Mesodermal cell (in vitro differentiated cells): Measurements from ENCODE around the gene CIT.
"Not testable (repeated sequence)": the region's sequence is repeated elsewhere in the genome, so short reads cannot be mapped to it uniquely, and the experiment has no call there.

Source experiments
- H3K27ac ChIP-seq: 2 replicates; pipeline ENCODE4 v1.7.0; 2013; ENCODE audit warnings: mild to moderate bottlenecking, low read depth, low read length, moderate library complexity; ENCODE audit not compliant: severe bottlenecking
- H3K36me3 ChIP-seq: 2 replicates; pipeline ENCODE4 v1.7.1; 2013; ENCODE audit warnings: mild to moderate bottlenecking, low read length, moderate library complexity; ENCODE audit not compliant: control insufficient read depth, insufficient read depth
- H3K4me1 ChIP-seq: one replicate; pipeline ENCODE4 v1.7.1; 2013; ENCODE audit warnings: mild to moderate bottlenecking, low read length; ENCODE audit not compliant: insufficient read depth, control insufficient read depth, poor library complexity, severe bottlenecking
- H3K4me3 ChIP-seq: 2 replicates; pipeline ENCODE4 v1.7.0; 2013; ENCODE audit warnings: low read length, control low read depth, mild to moderate bottlenecking; ENCODE audit not compliant: insufficient read depth, poor library complexity, severe bottlenecking; ENCODE audit errors: extremely low read depth
- H3K9me3 ChIP-seq: 2 replicates; pipeline ENCODE4 v1.7.1; 2013; ENCODE audit warnings: mild to moderate bottlenecking, low read length, moderate library complexity; ENCODE audit not compliant: control insufficient read depth
- WGBS, 2 experiments: methylation state at CpG; one replicate each; pipeline ENCODE4 v1.1.5; 2013; ENCODE audit warnings: missing lambda C conversion rate in 2 of 2; ENCODE audit not compliant: insufficient coverage in 2 of 2; 5-methylcytosine and 5-hydroxymethylcytosine counted together

The CIT gene

GRCh38 chr12:119718141-119718540, 159.0 kb downstream of the CIT start:
- H3K9me3 ChIP-seq = no peaks in the 10 kb centered on the region
- H3K36me3 ChIP-seq = peaks cover 48% of the 10 kb centered on the region
- no peak overlapping the region for H3K4me3 ChIP-seq
- peaks cover 7% of the 10 kb centered on the region for H3K4me1 ChIP-seq
- no peak overlapping the region for H3K27ac ChIP-seq
- 97 to 98% methylated on average over 15 to 17 of the region's 17 CpGs for WGBS, 2 experiments

GRCh38 chr12:119715268-119715620, 161.9 kb downstream of the CIT start:
- Histone ChIP-seq H3K4me1 (peaks cover 7% of the 10 kb centered on the region), H3K36me3 (peaks cover 68% of the 10 kb centered on the region), H3K27ac (no peak overlapping the region), H3K9me3 (no peaks in the 10 kb centered on the region), H3K4me3 (no peak overlapping the region)
- WGBS, 2 experiments = 92 to 95% methylated on average over 3 of the region's 3 CpGs

- no peak overlapping the region for H3K27ac ChIP-seq
- H3K4me1 ChIP-seq = peaks cover 7% of the 10 kb centered on the region
- H3K36me3 ChIP-seq = peaks cover 70% of the 10 kb centered on the region
- WGBS, 2 experiments = 100% methylated on average over 1 of the region's 4 CpGs
- no peaks in the 10 kb centered on the region for H3K9me3 ChIP-seq
- H3K4me3 ChIP-seq = no peak overlapping the region
Observed at GRCh38 chr12:119714614-119715267, 162.4 kb downstream of the CIT start.

- WGBS, 2 experiments = 94 to 100% methylated on average over 7 to 8 of the region's 8 CpGs
- Histone ChIP-seq H3K27ac (no peak overlapping the region), H3K4me3 (no peak overlapping the region), H3K4me1 (peaks cover 7% of the 10 kb centered on the region), H3K9me3 (no peaks in the 10 kb centered on the region), H3K36me3 (peaks cover 76% of the 10 kb centered on the region)
Observed at GRCh38 chr12:119713551-119714031, 163.5 kb downstream of the CIT start.

GRCh38 chr12:119712721-119713120, 164.4 kb downstream of the CIT start:
- Histone ChIP-seq H3K36me3 (peaks cover 78% of the 10 kb centered on the region), H3K9me3 (no peaks in the 10 kb centered on the region), H3K4me3 (no peak overlapping the region), H3K27ac (no peak overlapping the region), H3K4me1 (peaks cover 7% of the 10 kb centered on the region)
- WGBS, 2 experiments = 96 to 97% methylated on average over 11 of the region's 11 CpGs

GRCh38 chr12:119711693-119712092, 165.4 kb downstream of the CIT start:
- Histone ChIP-seq H3K27ac (no peak overlapping the region), H3K4me1 (peaks cover 7% of the 10 kb centered on the region), H3K9me3 (no peaks in the 10 kb centered on the region), H3K36me3 (peaks cover 85% of the 10 kb centered on the region), H3K4me3 (no peak overlapping the region)
- WGBS, 2 experiments = 97 to 98% methylated on average over 4 of the region's 4 CpGs

GRCh38 chr12:119710965-119711551, 166.1 kb downstream of the CIT start:
- Histone ChIP-seq H3K4me1 (peaks cover 4% of the 10 kb centered on the region), H3K9me3 (no peaks in the 10 kb centered on the region), H3K27ac (no peak overlapping the region), H3K4me3 (no peak overlapping the region), H3K36me3 (peaks cover 91% of the 10 kb centered on the region)
- 96 to 98% methylated on average over 11 to 14 of the region's 15 CpGs for whole genome bisulfite sequencing, 2 experiments

- 95 to 96% methylated on average over 9 to 10 of the region's 11 CpGs for WGBS, 2 experiments
- no peaks in the 10 kb centered on the region for H3K9me3 ChIP-seq
- H3K36me3 ChIP-seq = peaks cover 89% of the 10 kb centered on the region
Observed at GRCh38 chr12:119710374-119710964, 166.7 kb downstream of the CIT start.

GRCh38 chr12:119706427-119706826, 170.7 kb downstream of the CIT start:
- H3K36me3 ChIP-seq = peaks cover 63% of the 10 kb centered on the region
- not testable (repeated sequence) for H3K9me3 ChIP-seq, H3K27ac ChIP-seq, H3K4me1 ChIP-seq, H3K4me3 ChIP-seq
- 100% methylated on average over 1 of the region's 1 CpG; no CpG with 5 or more reads in 1 of the 2 experiments for WGBS, 2 experiments

More at GRCh38 chr12:119710374-119710964, 166.7 kb downstream of the CIT start:
- Histone ChIP-seq H3K27ac (no peak overlapping the region), H3K4me3 (no peak overlapping the region), H3K4me1 (no peaks in the 10 kb centered on the region)

GRCh38 chr12:119705182-119705581, 171.9 kb downstream of the CIT start:
- Histone ChIP-seq H3K36me3 (peaks cover 61% of the 10 kb centered on the region), H3K9me3 (no peaks in the 10 kb centered on the region), H3K4me1 (no peaks in the 10 kb centered on the region), H3K4me3 (no peak overlapping the region), H3K27ac (no peak overlapping the region)
- WGBS, 2 experiments = 91 to 98% methylated on average over 3 to 4 of the region's 7 CpGs
